ENCODE data around the gene MPHOSPH8.

The MPHOSPH8 gene

GRCh38 chr13:19657872-19658591 is 24.6 kb downstream of the MPHOSPH8 start:
- peaks cover 50% of the 10 kb centered on the region for H3K36me3 ChIP-seq (ENCODE audit: control insufficient read depth, low read length)
- no peak overlapping the region for H3K27ac ChIP-seq (ENCODE audit: low read depth, low read length)
- H3K4me3 ChIP-seq (ENCODE audit: low read length): no peak overlapping the region
- no peaks in the 10 kb centered on the region for H3K27me3 ChIP-seq (ENCODE audit: control insufficient read depth, low read length)
- H3K4me2 ChIP-seq (ENCODE audit: low read length): no peak overlapping the region
- no peaks in the 10 kb centered on the region for H3K9me2 ChIP-seq (replicated peaks; ENCODE audit: control insufficient read depth, low read length)
- H3K9me3 ChIP-seq (ENCODE audit: control insufficient read depth, insufficient read depth, low read length): no peaks in the 10 kb centered on the region
- no peaks in the 10 kb centered on the region for H3F3A ChIP-seq (ENCODE audit: control insufficient read depth, insufficient read depth)
- no peak for TF ChIP-seq EZH2phosphoT487 (IDR thresholded peaks at IDR 0.05; ENCODE audit: borderline replicate concordance, low read length)
- no peak for TF ChIP-seq CTCF (IDR thresholded peaks at IDR 0.05; ENCODE audit: low read depth, low read length, poor library complexity, severe bottlenecking)
- no peaks in the 10 kb centered on the region for H3K79me2 ChIP-seq (ENCODE audit: control insufficient read depth, low read length)
- no peaks in the 10 kb centered on the region for H3K4me1 ChIP-seq (ENCODE audit: control insufficient read depth, low read length)
- H4K20me1 ChIP-seq (ENCODE audit: control insufficient read depth, insufficient read depth, low read depth, low read length): no peaks in the 10 kb centered on the region

GRCh38 chr13:19658831-19659230 is 25.4 kb downstream of the MPHOSPH8 start:
- Histone ChIP-seq H3K79me2 (ENCODE audit: control insufficient read depth, low read length) (no peaks in the 10 kb centered on the region), H3K9me2 (replicated peaks; ENCODE audit: control insufficient read depth, low read length) (no peaks in the 10 kb centered on the region), H3K27ac (ENCODE audit: low read depth, low read length) (no peak overlapping the region), H3F3A (ENCODE audit: control insufficient read depth, insufficient read depth) (no peaks in the 10 kb centered on the region), H3K4me2 (ENCODE audit: low read length) (no peak overlapping the region), H3K27me3 (ENCODE audit: control insufficient read depth, low read length) (no peaks in the 10 kb centered on the region), H3K4me1 (ENCODE audit: control insufficient read depth, low read length) (no peaks in the 10 kb centered on the region), H3K9me3 (ENCODE audit: control insufficient read depth, insufficient read depth, low read length) (no peaks in the 10 kb centered on the region), H3K36me3 (ENCODE audit: control insufficient read depth, low read length) (peaks cover 58% of the 10 kb centered on the region), H4K20me1 (ENCODE audit: control insufficient read depth, insufficient read depth, low read depth, low read length) (no peaks in the 10 kb centered on the region), H3K4me3 (ENCODE audit: low read length) (no peak overlapping the region)
- TF ChIP-seq CTCF (IDR thresholded peaks at IDR 0.05; ENCODE audit: low read depth, low read length, poor library complexity, severe bottlenecking) (no peak), EZH2phosphoT487 (IDR thresholded peaks at IDR 0.05; ENCODE audit: borderline replicate concordance, low read length) (no peak)

- Histone ChIP-seq H3K4me2 (ENCODE audit: low read length) (no peak overlapping the region), H3K36me3 (ENCODE audit: control insufficient read depth, low read length) (peaks cover 71% of the 10 kb centered on the region), H3F3A (ENCODE audit: control insufficient read depth, insufficient read depth) (0 out of 2 replicates have a peak, but pooled peaks cover under 1% of the 10 kb centered on the region), H3K4me1 (ENCODE audit: control insufficient read depth, low read length) (no peaks in the 10 kb centered on the region), H3K27ac (ENCODE audit: low read depth, low read length) (no peak overlapping the region), H3K27me3 (ENCODE audit: control insufficient read depth, low read length) (no peaks in the 10 kb centered on the region), H3K9me3 (ENCODE audit: control insufficient read depth, insufficient read depth, low read length) (no peaks in the 10 kb centered on the region), H3K4me3 (ENCODE audit: low read length) (no peak overlapping the region), H3K9me2 (replicated peaks; ENCODE audit: control insufficient read depth, low read length) (no peaks in the 10 kb centered on the region), H3K79me2 (ENCODE audit: control insufficient read depth, low read length) (no peaks in the 10 kb centered on the region), H4K20me1 (ENCODE audit: control insufficient read depth, insufficient read depth, low read depth, low read length) (no peaks in the 10 kb centered on the region)
- TF ChIP-seq CTCF (IDR thresholded peaks at IDR 0.05; ENCODE audit: low read depth, low read length, poor library complexity, severe bottlenecking) (no peak), EZH2phosphoT487 (IDR thresholded peaks at IDR 0.05; ENCODE audit: borderline replicate concordance, low read length) (no peak)
Observed at GRCh38 chr13:19661126-19661525, 27.7 kb downstream of the MPHOSPH8 start.

All from DOHH2 (cell line).